RCC 7860 (cell line): ENCODE measurements around the gene SHOC2.

Experiments used
- DNase-seq: peaks from one replicate; pipeline ENCODE4 v3.0.0-alpha.2; 2015; ENCODE audit warnings: low spot score
- FAIRE-seq: peaks from 2 replicates; lab custom pipeline; 2012; peaks lifted over from hg19 to GRCh38; lab: Jason Lieb, UNC

Gene SHOC2

GRCh38 chr10:110919349-110919931 is at the start of gene SHOC2:
SHOC2 (plus strand) TSS chr10:110919604; CDS start chr10:110964359, 44,755 bp downstream.
- FAIRE-seq (no peak), DNase-seq (no peak)

DNA sequence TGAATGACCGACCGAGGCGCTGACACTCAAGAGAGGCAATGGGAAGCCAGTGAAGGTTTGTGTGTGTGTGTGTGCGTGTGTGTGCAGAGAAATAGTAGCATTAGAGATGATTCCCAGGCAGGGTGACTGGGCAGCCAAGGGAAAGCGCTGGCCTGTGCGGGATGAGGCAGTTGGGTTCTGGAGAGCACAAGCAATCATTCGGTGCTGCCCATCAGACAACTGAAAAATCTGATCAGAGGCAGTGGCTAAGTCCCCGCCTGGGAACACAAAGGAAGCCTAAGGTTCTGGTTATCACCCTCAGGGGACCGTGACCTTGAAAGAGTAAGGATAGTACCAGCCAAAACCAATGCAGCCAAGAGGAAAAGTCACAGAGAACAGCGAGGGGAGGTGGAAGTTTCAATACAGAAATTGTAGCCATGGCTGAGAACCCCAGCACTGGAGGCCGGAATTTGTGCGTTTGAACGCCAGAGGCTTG is 48.5 kb upstream of the SHOC2 start:
- no peak for DNase-seq
- FAIRE-seq = no peak

DNA sequence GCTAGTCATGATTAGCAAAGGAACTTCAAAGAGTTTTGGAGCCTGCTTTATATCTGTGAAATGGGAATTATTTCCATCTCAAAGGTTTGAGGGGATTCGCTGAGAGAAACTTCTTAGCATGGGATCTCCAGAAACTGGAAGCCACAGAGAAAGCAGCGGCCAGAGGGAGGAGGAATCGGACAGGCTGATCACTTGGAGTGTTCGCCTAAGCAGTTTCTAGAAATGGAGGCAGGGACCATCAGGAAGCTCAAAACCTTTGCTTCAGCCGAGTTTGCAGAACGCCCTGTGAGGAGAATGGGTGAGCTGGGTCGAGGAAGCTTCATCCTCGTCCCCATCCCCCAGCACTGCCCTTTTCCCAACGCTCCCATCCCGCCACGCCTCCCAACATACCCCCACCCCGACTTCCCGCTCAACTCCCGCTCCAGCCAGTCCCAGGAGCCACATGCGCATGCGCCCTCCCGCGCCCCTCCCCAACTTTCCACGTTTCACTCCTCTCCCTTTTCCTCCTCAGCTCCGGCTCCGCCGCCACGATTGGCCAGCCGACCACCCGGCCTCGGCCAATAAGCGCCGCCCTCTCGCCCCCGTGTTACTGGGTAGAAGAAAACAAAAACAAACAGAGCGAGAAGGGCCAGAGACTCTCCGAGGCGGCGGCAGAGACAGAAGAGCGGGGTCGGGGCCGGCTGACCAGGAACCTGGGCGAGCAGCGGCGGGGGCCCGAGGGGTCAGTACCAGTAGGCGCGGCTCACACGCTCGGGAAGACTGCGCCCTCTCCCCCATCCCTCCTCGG is 47.9 kb upstream of the SHOC2 start, which contains the start of gene PDCD4:
TSS of gene PDCD4 (plus strand) at position 631 of the 787 bp plus-strand sequence. CDS start 4,100 bp downstream, outside the sequence.
- DNase-seq (peak; percentile 92), FAIRE-seq (peak; percentile 87)

DNA sequence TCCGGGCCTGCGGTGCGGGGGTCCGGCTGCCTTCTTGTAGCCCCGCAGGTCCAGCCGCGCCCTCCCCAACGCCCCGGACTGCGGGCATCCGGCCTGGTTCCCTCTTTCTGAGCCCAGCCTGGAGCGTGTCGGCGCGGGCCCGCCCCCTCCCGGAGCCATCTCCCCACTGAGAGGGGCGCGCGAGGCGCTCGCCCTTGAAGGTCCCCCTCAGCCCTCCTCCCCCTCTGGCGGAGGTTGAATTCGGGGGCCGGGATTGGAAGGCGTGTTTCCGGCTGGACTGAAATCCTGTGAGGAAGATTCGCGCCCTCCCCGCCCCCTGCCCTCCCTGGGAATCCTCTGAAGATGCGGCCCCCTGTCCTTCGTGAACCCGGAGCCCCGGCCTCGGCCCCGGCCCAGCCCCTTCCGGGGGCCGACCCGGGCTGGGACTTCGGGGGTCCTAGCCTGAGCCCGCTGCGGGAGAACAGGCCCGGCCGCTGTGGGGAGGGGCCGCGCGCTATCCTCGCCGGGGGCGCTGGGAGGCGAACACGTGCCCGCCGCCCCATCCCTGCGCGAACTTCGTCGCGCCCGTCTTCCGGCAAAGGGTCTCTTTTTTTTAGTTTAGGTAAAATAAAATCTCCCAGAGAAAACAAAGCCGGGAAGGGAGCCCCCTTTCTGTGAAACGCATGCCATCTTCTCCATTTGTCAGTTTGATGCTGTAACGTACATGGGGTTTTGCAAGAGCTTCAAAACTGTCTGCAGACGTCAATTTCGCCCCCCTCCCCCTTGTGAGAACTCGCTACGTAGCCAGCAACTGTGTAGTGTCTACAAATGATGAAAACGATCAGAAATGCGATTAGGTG is 47.0 kb upstream of the SHOC2 start:
- DNase-seq (peak; percentile 30), FAIRE-seq (no peak)

DNA sequence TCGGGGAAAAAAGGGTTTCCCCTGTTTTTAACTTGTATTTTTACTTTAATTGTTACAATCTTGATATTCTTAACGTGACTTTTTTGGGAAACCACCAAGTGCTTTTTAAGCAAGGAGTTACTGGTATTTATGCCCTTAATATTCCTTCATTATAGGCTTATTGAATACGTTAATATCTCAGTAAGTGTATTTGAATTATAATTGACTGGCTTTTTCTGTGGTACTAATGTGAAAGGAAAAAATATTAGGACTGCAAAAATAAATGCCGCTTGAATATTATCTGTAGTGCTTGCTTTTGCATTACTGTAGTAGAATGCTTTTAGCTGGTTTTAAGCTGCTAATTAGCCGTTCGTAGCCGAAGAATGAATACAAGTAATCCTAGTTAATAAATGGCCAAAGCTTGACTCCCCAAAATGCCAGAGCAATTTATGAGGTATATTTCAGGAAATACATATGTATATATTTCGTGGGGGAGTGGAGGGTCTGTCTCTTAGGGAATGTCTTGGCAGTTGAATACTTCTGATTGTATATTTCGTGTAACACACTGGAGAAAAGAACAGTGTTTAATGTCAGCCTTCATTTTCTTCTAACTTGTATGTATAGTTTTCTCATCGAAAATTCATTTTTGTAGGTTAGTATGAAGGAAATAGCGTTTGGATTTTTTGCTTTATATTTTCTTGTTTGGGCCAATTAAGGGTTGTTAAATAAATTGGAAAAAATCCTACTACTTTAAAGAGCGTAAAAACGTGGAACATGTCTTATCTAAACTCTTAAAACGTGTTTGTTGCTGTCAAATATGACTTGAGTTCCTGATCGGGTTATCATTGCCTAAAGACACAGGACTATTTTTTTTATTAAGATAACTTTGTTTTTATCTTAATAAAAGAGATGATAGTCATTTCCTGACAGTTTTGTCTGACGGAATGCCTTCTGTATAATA is 46.1 kb upstream of the SHOC2 start:
- FAIRE-seq = peak; percentile 7

DNA sequence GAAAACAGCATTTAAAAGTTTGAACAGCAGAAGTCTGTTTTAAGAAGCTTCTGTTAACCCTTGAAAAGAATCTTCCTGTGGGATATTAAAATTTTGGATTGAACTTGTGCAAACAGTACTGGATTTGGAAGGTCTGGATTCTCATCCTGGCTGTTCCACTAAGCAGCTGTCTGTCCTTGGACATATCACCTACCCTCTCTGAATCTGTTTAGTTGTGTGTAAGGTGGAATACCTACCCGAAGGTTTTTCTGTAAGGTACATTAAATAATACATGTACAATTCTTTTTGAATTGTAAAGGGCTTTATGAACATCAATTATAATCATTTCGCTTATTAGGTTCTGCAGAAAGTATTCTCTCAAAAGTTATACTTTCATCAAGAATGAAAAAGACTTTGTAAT is 45.5 kb upstream of the SHOC2 start:
- DNase-seq = no peak
- peak; percentile 17 for FAIRE-seq

More for the DNA sequence above, 46.1 kb upstream of the SHOC2 start:
- DNase-seq = no peak

- no peak for FAIRE-seq
- no peak for DNase-seq
These were observed 43.4 kb upstream of the SHOC2 start for GRCh38 chr10:110876000-110876399.

DNA sequence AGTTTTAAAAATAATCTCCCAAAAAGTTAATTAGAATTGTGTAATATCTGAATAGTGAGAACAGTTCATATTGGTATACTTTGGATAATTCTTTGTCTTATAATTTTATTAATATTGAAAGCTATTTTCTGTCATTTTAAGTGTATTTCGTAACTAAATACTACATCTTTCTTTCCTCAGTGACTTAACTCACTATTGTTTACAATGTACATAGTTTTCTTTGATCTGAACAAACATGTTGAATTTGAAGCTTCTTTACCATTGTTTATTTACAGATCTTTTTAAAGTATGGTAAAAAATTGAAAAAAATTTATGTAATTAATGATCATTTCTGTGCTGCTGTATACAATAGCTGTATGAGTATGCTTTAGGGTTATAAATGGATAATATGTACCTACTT is 42.6 kb upstream of the SHOC2 start:
- DNase-seq (no peak), FAIRE-seq (no peak)

DNA sequence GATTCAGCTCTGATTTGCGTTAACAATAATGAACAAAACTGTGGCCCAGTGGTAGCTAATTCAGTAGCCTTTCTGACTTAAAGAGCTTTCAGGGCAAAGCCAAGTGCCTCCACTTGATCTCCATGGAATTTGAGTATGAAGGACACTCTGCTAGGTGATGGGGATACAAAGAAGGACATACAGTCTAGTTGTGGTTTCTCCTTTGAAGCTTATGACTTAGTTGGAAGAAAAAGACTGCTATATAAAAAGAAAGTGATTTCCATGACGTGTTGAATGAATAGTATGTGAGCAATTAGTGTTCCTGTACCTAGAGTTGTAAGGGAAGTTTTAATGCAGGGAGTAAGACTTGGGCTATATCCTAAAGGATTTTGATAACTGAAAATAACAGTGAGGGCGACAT is 39.4 kb upstream of the SHOC2 start:
- DNase-seq (no peak), FAIRE-seq (no peak)

DNA sequence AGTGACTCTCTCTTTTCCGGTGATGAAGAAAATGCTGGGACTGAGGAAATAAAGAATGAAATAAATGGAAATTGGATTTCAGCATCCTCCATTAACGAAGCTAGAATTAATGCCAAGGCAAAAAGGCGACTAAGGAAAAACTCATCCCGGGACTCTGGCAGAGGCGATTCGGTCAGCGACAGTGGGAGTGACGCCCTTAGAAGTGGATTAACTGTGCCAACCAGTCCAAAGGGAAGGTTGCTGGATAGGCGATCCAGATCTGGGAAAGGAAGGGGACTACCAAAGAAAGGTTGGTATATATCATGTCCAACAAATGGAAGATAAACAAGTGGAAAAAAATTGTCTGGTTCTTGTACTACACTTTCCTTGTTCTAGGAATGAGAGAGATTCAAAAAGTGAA is 38.2 kb upstream of the SHOC2 start:
- FAIRE-seq (no peak), DNase-seq (no peak)

- DNase-seq = no peak
- no peak for FAIRE-seq
These were observed 37.5 kb upstream of the SHOC2 start for GRCh38 chr10:110881905-110882304.

DNA sequence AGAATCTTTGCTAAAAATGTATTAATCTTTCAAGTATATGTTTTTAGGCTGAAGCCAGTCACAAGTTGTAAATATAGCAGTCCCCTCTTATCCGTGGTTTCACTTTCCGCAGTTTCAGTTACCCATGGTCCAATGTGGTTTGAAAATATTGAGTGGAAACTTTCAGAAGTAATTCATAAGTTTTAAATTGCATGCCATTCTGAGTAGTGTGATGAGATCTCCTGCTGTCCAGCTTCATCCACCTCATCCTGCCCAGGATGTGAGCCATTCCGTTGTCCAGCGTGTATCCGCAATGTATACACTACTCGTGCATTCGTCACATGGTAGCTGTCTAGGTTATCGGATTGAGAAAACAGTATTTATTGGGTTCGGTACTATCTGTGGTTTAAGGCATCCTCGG is 35.5 kb upstream of the SHOC2 start:
- FAIRE-seq = no peak
- no peak for DNase-seq

DNA sequence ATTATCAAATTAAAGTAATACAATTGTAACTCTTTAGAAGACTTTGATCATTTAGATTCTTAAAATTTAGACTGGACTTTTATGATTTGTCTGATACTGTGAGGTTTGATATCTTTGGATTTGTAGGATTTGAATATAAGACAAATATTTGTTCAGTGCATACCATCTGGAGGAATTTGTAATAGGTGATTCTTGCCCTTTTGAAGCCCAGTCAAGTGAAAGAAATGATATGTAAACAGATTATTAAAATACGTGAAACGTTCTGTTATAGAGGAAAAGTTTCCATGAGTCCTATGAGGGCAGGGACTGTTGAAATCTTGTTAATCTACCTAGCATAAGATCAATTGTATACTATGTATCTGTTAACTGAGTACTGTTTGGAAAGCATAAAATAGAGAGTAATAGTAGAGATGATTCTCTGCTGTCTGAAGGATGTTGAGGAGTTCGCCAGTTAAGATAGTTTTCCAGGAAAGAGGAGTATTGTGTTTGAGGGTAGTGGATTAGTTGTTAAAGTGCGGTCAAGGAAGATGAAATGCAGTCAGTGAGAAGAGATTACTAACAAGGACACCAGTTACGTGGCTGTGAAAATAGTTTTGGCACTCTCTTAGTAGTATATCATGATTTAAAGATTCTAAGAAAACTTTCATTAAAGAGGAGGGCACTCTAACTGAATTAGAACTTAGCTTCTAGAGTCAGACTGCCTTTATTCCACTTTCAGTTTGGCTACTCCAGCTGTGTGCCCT is 33.3 kb upstream of the SHOC2 start:
- FAIRE-seq (no peak), DNase-seq (no peak)

- no peak for FAIRE-seq
- DNase-seq = no peak
These were observed 31.8 kb upstream of the SHOC2 start for GRCh38 chr10:110887560-110887959.

- DNase-seq (no peak), FAIRE-seq (peak; percentile 5)
These were observed 26.7 kb upstream of the SHOC2 start for GRCh38 chr10:110892602-110893288.

- DNase-seq = peak; percentile 40
- peak; percentile 81 for FAIRE-seq
These were observed 25.7 kb upstream of the SHOC2 start for GRCh38 chr10:110893559-110894179.

- FAIRE-seq = no peak
- no peak for DNase-seq
These were observed 22.2 kb upstream of the SHOC2 start for GRCh38 chr10:110897184-110897583.

DNA sequence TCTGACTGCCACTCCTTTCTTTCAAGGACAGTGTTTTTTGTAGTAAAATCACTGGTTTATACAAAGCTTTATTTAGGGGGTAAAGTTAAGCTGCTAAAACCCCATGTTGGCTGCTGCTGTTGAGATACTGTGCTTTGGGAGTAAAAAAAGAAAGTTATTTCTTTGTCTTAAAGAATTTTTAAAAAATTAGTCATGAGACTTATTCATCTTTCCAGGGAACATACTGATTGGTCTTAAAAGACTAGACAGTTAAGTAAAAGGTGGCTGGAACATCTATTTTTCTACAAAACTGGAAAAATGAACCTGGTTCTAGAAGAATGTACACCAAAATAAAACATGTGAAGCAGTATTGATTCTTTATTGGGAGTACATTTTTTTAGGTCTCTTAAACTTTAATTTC is 21.0 kb upstream of the SHOC2 start:
- FAIRE-seq (no peak), DNase-seq (no peak)

DNA sequence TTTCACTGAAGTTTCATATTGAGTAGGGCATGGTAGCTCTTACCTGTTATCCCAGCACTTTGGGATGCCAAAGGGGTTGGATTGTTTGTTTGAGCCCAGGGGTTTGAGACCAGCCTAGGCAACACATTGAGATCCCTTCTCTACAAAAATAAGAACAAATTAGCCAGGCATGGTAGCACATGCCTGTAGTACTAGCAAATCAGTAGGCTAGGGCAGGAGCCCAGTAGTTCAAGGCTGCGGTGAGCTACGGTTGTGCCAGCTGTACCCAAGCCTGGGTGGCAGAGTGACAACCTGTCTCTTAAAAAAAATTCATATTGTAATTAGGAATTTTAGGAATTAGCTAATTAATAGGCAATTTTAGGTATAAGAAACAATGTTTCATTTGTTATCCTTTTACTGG is 18.4 kb upstream of the SHOC2 start:
- no peak for FAIRE-seq

More for the DNA sequence above, 18.4 kb upstream of the SHOC2 start:
- no peak for DNase-seq
